GM21528 (cell line): Measurements from ENCODE around the gene SLC37A4.
A peak's percentile ranks its signal among the peaks of the same experiment; 100 is the strongest.
"Not testable (repeated sequence)": the region's sequence is repeated elsewhere in the genome, so short reads cannot be mapped to it uniquely, and the experiment has no call there.

Experiments used
- ATAC-seq: cut with Tn5 transposase; IDR thresholded peaks from one replicate; pipeline ENCODE4 v1.9.1; 2021; ENCODE audit warnings: mild to moderate bottlenecking, moderate library complexity; ENCODE audit not compliant: unreplicated experiment, low FRiP score

Gene SLC37A4

DNA sequence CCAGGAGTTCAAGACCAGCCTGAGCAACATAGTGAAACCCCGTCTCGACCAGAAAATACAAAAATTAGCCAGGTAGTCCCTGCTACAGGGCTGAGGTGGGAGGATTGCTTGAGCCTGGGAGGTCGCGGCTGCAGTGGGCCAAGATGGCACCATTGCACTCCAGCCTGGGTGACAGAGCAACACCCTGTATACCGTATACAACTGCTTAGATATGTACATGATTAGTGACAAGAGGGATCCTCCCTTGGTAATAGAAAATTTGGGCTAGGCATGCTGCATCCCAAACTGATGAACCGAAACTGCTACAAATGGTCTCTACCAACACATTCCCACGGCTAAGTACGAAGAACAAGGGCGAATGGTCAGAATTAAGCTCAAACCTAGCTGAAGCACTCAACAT, 12.2 kb upstream of the SLC37A4 start:
- no peak for ATAC-seq

DNA sequence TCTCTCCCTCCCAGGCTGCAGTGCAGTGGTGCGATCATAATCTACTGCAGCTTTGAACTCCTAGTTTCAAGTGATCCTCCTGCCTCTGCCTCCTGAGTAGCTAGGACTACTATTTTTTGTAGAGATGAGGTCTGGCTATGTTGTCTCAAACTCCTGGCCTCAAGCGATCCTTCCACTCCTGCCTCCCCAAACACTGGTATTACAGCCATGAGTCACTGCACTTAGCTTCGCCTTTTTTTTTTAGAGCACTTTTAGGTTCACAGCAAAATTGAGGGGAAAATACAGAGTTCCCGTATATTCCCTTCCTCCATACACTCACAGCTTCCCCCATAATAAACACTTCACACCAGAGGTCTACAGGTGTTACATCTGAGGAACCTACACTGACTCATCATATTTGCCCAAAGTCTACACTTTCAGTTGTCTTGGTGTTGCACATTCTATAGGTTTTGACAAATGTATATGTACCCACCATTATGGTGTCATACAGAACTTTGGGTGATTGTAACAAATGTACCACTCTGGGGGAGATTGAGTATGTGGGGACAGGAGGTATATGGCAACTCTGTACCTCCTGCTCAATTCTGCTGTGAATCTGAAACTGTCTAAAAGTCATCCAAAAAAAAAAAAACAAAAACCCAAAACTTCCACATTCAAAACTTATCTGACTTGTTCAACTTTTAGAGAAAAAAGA, 11.3 kb upstream of the SLC37A4 start:
- ATAC-seq, result no peak

DNA sequence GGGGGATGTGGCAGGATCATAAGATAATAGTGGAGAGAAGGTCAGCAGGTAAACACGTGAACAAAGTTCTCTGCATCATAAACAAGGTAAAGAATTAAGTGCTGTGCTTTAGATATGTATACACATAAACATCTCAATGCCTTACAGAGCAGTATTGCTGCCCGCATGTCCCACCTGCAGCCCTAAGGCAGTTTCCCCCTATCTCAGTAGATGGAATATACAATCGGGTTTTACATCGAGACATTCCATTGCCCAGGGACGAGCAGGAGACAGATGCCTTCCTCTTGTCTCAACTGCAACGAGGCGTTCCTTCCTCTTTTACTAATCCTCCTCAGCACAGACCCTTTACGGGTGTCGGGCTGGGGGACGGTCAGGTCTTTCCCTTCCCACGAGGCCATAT, 8.8 kb upstream of the SLC37A4 start:
- ATAC-seq, result not testable (repeated sequence)

GRCh38 chr11:119038884-119039283, 8.2 kb upstream of the SLC37A4 start:
- no peak for ATAC-seq

DNA sequence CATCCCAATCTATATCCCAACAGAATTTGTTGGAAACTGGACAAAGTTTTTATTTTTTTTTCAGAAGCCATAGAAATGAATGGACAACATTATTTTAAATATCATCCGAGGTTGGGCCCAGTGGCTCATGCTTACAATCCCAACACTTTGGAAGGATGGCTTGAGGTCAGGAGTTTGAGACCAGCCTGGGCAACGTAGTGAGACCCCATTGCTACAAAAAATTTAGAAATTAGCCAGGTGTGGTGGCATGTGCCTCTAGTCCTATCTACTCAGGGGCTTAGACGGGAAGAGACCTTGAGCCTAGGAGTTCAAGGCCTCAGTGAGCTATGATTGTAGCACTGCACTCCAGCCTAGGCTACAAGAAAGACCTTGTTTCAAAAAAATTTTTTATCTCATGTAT, 4.1 kb upstream of the SLC37A4 start:
- no peak for ATAC-seq

DNA sequence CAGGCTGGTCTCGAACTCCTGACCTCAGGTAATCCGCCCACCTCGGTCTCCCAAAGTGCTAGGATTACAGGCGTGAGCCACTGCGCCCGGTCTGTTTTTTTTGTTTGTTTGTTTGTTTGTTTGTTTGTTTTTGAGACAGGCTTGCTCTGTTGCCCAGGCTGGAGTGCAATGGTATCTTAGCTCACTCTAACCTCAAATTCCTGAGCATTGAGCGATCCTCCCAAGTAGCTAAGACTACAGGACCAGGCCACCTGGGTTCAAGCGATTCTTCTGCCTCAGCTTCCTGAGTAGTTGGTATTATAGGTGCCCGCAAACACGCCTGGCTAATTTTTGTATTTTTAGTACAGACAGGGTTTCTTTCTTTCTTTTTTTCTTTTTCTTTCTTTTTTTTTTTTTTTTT, 2.7 kb upstream of the SLC37A4 start:
- not testable (repeated sequence) for ATAC-seq

DNA sequence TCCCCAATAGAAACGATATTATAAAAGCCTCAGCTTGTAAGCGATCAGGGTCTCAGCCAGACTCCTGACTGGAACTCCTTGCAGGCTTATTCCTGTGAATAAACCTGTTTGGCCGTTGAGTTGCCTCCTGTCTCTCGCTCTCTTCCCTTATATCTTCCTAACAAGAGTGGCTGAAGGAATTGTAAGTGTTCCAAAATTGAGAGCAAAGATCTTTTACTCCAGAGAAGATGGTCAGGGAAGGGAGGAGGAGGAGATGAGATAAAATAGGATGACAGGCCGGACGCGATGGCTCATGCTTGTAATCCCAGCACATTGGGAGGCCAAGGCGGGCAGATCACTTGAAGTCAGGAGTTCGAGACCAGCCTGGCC, 1.2 kb upstream of the SLC37A4 start:
- ATAC-seq, result no peak

- ATAC-seq, result peak; percentile 16
These were observed 698 bp downstream of the SLC37A4 start for GRCh38 chr11:119030029-119030328.

- ATAC-seq, result no peak
These were observed 1.2 kb downstream of the SLC37A4 start for GRCh38 chr11:119029340-119030028.

- ATAC-seq, result no peak
These were observed 1.7 kb downstream of the SLC37A4 start for GRCh38 chr11:119029069-119029339.

DNA sequence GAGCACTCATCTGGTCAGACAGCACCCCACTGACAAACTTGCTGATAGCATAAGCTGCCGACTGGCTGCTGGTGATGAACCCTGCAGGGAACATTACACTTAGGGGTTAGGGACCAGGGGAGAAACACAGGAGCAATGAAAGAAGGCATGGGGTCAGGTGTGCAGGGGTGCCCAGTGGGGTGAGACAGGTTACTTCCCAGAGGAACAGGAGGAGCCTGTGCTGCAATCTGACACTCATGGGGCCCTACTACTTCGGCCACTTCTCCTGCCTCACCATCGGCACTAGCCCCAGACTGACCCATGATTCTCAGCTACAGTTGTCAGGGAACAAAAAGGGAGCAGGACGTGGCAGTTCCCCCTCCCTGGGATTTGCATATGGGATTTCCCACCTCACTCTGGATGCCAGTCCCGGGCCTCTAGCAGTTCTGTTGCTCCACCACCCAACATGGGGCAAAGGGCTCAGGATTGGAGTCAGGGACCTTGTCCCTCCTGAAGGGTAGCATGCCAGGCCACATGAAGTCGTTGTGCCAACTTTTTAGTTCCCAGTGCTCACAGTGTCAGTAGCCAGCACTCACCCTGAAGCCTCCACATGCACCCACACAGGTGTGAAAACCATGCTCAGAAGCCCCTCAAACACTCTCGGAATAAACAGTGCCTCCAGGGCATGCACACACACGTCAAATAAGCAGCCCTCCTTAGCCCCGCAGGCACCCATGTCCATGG, 2.2 kb downstream of the SLC37A4 start:
- no peak for ATAC-seq

DNA sequence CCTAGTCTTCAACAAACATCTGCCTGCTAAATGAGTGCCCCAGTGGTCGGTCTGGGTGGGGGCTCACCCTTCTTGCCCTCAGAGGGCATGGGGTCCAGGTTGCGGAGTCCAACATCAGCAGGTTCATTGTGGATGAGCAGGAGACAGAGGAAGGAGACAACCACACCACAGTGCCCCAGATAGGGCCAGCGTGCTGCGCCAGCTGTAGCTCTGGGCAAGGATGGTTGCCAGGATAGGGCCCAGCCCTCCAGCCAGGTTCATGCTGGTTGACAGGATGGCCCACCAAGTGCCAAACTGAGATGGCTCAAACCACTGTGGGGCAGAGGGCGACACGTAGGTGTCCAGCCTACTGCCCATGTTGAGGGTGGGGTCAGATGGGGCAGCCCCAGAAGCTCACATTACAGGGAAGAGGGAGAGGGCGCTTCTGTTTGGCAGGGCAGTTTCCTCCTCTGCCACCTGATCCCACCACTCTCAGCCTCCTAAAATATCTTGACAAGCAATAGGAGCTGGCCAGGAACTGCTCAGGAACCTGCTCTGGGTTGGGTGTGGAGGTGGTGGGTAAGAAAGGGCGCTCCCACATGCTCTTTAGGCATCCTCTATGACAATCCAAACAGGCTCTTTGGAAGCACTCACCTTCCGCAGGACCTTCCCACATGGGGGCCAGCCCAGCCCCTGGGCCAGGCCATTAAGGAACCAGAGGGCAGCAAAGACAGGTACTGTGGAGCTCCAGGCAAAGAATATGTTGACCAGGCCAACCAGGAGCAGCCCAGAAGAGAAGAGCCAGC, 2.9 kb downstream of the SLC37A4 start:
- no peak for ATAC-seq

DNA sequence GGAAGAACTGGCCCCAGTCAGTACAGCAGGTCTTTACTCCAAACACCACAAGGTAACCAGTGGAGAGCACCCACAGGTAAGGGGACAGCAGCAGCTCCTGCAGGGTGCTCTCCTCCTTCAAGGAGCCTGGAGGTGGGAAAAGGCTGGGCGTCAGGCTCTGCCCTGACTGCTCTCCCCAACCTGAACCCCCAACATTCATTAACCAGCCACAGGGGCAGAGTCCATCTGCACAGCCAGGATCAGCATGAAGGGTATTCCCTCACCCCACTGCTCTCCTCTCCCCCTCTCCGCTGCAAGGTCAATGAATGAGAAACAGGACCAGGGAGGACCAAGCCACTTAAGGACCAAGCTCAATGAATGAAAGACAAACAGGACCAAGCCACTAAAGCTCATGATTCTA, 3.7 kb downstream of the SLC37A4 start:
- no peak for ATAC-seq

DNA sequence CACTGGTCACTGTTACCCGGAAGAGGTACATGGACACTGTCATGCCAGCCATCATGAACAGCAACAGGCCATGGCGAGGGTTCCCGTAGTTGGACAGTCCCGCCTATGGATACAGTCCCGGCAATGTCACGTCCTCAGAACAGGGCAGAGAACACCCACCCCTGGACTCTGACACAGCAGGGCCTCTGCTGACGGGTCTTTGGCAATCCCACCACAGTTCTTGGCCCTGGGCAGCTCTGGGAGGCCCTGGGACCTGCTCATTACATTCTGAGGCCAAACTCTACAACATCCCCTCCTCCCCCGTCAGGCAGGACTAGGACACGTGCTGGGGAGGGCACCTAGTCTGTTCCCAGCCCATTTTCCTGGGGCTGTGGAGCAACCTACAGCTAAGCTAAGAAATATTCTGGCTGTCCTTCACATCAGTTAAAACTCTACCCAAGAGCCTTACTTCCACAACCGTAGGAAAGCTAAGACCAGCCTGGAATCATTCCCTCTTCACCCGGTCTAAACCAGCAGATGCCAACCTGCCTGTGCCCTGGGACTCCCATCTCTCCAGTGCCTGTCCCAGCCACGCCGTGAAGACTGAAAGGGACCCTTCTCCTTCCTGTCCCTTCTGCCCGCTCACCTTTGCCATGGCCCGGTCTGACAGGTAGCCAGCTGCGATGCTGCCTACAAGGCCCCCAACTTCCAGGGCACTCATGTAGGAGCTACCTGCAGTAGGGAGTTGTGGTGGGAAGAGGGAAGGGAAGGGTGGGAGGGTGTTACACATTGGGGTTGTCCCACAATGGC, 4.5 kb downstream of the SLC37A4 start:
- ATAC-seq, result no peak

GRCh38 chr11:119025541-119025940, 5.1 kb downstream of the SLC37A4 start:
- ATAC-seq, result no peak

- no peak for ATAC-seq
These were observed 5.6 kb downstream of the SLC37A4 start for GRCh38 chr11:119025099-119025473.

- ATAC-seq, result no peak
These were observed 6.1 kb downstream of the SLC37A4 start for GRCh38 chr11:119024430-119025098.

DNA sequence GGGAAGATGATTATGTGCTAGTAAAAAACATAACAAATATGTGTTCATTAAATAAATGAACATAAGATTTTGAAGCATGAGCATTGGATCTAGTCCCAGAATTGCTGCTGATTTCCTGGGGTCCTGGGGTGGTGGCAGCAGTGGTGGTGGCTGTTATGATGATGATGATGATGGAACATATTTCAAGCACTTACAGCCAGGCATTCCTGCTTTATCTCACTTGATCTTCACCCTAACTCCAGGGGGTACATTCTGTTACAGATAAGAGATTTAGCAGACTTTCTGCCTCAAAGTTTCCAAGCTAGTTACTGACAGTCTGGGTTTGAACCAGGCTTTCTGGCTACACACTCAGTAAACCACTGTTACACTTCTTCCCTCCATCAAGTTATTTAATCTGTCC, 6.9 kb downstream of the SLC37A4 start:
- no peak for ATAC-seq

- ATAC-seq, result no peak
These were observed 9.0 kb downstream of the SLC37A4 start for GRCh38 chr11:119021631-119022030.

- ATAC-seq, result no peak
These were observed 10.7 kb downstream of the SLC37A4 start for GRCh38 chr11:119019996-119020395.
